NB4 (cell line): ENCODE measurements around the gene UBE2G1.

Experiments
- POLR2A ChIP-seq: IDR thresholded peaks from 2 replicates; pipeline ENCODE4 v1.6.1; 2011; ENCODE audit warnings: mild to moderate bottlenecking; ENCODE audit not compliant: insufficient read length; ENCODE audit errors: extremely low read depth
- TF ChIP-seq, protein P1 (sequence below): IDR thresholded peaks from one replicate; pipeline ENCODE4 v1.5.1; 2012; ENCODE audit warnings: low read depth, low read length

DNA sequence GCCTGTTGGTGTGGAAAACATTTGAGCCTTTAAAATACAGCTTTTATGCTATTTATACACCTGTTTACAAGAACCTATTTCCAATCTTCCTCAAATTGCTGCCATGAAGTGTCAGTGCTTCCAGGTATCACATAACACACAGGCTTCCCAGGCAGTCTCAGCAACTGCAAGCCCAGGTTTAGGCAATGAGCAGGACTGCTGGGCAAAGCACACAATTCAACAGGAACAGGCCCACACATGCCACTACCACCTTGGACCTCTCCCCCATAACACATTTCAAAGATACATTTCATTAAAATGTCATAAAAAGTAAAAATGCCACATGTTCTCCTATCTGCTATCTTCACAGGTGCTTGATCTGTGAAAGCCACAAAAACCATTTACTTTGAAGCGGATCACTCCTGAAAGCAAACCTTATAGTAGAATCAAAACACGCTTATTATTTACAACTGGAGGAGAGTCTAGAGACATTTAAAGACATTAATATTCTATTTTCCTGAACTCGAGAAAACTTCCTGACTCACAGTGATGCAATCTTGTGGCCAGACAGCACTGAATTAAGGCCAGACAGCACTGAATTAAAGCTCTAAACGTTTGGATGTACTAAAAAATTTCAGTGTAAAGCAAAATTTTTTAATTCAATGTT is 134.2 kb downstream of the UBE2G1 start:
- TF ChIP-seq, protein P1, sequence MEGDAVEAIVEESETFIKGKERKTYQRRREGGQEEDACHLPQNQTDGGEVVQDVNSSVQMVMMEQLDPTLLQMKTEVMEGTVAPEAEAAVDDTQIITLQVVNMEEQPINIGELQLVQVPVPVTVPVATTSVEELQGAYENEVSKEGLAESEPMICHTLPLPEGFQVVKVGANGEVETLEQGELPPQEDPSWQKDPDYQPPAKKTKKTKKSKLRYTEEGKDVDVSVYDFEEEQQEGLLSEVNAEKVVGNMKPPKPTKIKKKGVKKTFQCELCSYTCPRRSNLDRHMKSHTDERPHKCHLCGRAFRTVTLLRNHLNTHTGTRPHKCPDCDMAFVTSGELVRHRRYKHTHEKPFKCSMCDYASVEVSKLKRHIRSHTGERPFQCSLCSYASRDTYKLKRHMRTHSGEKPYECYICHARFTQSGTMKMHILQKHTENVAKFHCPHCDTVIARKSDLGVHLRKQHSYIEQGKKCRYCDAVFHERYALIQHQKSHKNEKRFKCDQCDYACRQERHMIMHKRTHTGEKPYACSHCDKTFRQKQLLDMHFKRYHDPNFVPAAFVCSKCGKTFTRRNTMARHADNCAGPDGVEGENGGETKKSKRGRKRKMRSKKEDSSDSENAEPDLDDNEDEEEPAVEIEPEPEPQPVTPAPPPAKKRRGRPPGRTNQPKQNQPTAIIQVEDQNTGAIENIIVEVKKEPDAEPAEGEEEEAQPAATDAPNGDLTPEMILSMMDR, result no peak
- TF ChIP-seq POLR2A, result no peak
